Thoracic aorta (tissue), 2 donors: ENCODE measurements around the gene LRP2. TPM values are rescaled to one million over a fixed set of nuclear protein-coding genes. Genes with fewer than 3 reads are reported as not detected.
A peak's percentile ranks its signal among the peaks of the same experiment; 100 is the strongest.
"Not testable (repeated sequence)": the region's sequence is repeated elsewhere in the genome, so short reads cannot be mapped to it uniquely, and the experiment has no call there.

Experiments
- ATAC-seq: fragments of 150-250 bp; one replicate; pipeline ENCODE4 v1.8.0; 2017; ENCODE audit warnings: low read depth; ENCODE audit not compliant: insufficient number of reproducible peaks, low FRiP score
- DNase-seq: peaks from one replicate; pipeline ENCODE4 v3.0.0-alpha.2; 2020; ENCODE audit warnings: low spot score
- H3K27ac ChIP-seq, 2 donors: fragments of 200-600 bp; sonication (generic); 1 replicate in 1 of 2; 2 replicates in 1 of 2; pipeline ENCODE4 v1.5.1; 2016; ENCODE audit warnings: mild to moderate bottlenecking in 2 of 2, moderate library complexity in 2 of 2
- H3K27me3 ChIP-seq: fragments of 200-600 bp; sonication (generic); replicated peaks from 2 replicates; pipeline ENCODE4 v1.6.0; 2016; ENCODE audit warnings: mild to moderate bottlenecking; ENCODE audit not compliant: insufficient read depth
- H3K36me3 ChIP-seq: fragments of 200-600 bp; sonication (generic); one replicate; pipeline ENCODE4 v1.5.1; 2016
- H3K4me1 ChIP-seq, 2 donors: fragments of 200-600 bp; sonication (generic); 1 replicate in 1 of 2; 2 replicates in 1 of 2; pipeline versions ENCODE4 v1.5.1 to v1.6.0; 2016; ENCODE audit warnings: low read depth in 2 of 2, mild to moderate bottlenecking in 1 of 2; ENCODE audit not compliant: control insufficient read depth in 1 of 2
- H3K4me3 ChIP-seq: fragments of 200-600 bp; sonication (generic); 2 replicates; pipeline ENCODE4 v1.5.1; 2016; ENCODE audit warnings: mild to moderate bottlenecking
- H3K9me3 ChIP-seq: fragments of 200-600 bp; sonication (generic); 2 replicates; pipeline ENCODE4 v1.5.1; 2016
- CTCF ChIP-seq: fragments of 200-600 bp; sonication (generic); IDR thresholded peaks from one replicate; pipeline ENCODE4 v1.5.1; 2019; ENCODE audit warnings: antibody characterized with exemption
- total RNA-seq, 2 donors: library from RNA; depleted of rRNA; stranded (reverse); fragments of >200 nt; gene quantifications; one replicate each; pipeline versions ENCODE4 v1.1.0 to v1.2.3, GENCODE V29; 2016

The LRP2 gene
- total RNA-seq, 2 donors from 2014 or later = 0.07 to 0.14 TPM

DNA sequence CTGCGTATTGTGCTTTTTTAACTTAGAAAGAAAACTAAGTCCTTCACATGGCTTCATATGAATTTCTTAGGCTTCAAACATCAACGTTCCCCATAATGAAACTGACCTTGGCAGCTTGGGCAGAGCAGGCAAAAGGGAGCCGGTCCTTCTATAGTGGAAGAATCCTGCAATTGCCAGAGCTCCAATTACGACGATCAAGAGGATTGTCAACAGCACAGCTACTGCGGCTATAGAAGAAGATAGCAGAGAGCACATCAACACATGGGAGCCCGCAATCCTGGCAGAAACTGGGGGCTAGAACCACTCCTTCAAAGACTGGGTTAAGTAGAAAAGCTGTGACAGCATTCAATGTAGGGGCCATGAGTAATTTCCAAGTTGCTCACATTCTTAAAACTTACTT is 223.2 kb downstream of the LRP2 start:
- Histone ChIP-seq H3K9me3 (no peaks in the 10 kb centered on the region), H3K4me1 (no peaks in the 10 kb centered on the region), H3K4me3 (no peak overlapping the region), H3K27me3 (no peaks in the 10 kb centered on the region), H3K27ac (no peak overlapping the region), H3K36me3 (no peaks in the 10 kb centered on the region)
- ATAC-seq = no peak
- DNase-seq = no peak
- no peak for TF ChIP-seq CTCF

DNA sequence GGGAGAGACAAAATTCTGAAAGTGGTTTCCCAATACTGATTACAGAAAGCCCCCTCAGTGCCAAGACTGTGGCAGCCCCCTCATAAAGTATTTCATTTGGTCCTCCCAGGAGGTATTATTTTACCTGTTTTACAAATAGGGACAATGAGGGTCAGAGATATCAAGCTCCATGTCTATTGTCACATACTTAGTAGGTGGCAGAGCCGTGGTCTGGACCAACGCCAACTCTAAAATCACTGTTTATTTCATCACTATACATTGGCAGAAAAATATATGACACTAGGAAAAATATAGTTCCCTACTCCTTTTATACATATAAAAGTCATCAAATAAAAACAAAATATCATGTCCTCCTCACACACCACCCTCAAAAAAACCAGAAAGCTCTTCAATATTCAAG is 224.4 kb downstream of the LRP2 start:
- H3K9me3 ChIP-seq = no peaks in the 10 kb centered on the region
- ATAC-seq (no peak), DNase-seq (no peak)
- H3K4me3 ChIP-seq = no peak overlapping the region
- TF ChIP-seq CTCF = no peak
- H3K4me1 ChIP-seq = no peaks in the 10 kb centered on the region
- H3K27ac ChIP-seq = no peak overlapping the region
- no peaks in the 10 kb centered on the region for H3K27me3 ChIP-seq
- H3K36me3 ChIP-seq = no peaks in the 10 kb centered on the region

GRCh38 chr2:169136885-169137534 is 225.3 kb downstream of the LRP2 start:
- Histone ChIP-seq H3K9me3 (no peaks in the 10 kb centered on the region), H3K36me3 (no peaks in the 10 kb centered on the region), H3K4me1 (no peaks in the 10 kb centered on the region), H3K27ac (no peak overlapping the region), H3K27me3 (no peaks in the 10 kb centered on the region), H3K4me3 (no peak overlapping the region)
- TF ChIP-seq CTCF = no peak
- ATAC-seq = no peak
- no peak for DNase-seq

GRCh38 chr2:169136428-169136827 is 225.9 kb downstream of the LRP2 start:
- ATAC-seq, H3K9me3 ChIP-seq, H3K4me1 ChIP-seq, H3K4me3 ChIP-seq, H3K27me3 ChIP-seq, DNase-seq, H3K36me3 ChIP-seq, H3K27ac ChIP-seq: not testable (repeated sequence)

DNA sequence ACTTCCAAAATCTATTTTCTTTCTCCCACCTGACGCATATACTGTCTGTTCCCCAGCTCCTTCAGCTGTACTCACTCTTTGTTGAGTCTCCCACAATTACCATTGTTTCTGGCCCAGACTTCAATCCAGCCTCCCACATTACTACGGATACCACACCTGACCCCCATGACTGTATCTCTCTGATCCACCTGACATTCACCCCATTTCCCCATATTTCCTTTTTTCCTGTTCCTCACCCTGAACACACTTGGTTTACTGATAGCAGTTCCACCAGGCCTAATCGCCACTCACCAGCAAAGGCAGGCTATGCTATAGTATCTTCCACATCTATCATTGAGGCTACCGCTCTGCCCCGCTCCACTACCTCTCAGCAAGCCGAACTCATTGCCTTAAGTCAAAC is 228.1 kb downstream of the LRP2 start:
- not testable (repeated sequence) for ATAC-seq, H3K9me3 ChIP-seq, H3K27me3 ChIP-seq

GRCh38 chr2:169131587-169132512 is 230.5 kb downstream of the LRP2 start:
- peak; percentile 67 for TF ChIP-seq CTCF
- H3K36me3 ChIP-seq = no peaks in the 10 kb centered on the region
- no peak for DNase-seq
- H3K27me3 ChIP-seq = no peaks in the 10 kb centered on the region
- no peak for ATAC-seq
- no peaks in the 10 kb centered on the region for H3K4me1 ChIP-seq
- no peaks in the 10 kb centered on the region for H3K9me3 ChIP-seq
- H3K4me3 ChIP-seq = no peak overlapping the region
- no peak overlapping the region for H3K27ac ChIP-seq

More for the DNA sequence above, 228.1 kb downstream of the LRP2 start:
- H3K4me1 ChIP-seq, H3K36me3 ChIP-seq, H3K4me3 ChIP-seq, DNase-seq, H3K27ac ChIP-seq: not testable (repeated sequence)
